Vagina (tissue), 2 donors: Measurements from ENCODE around the gene RHOT2.
A peak's percentile ranks its signal among the peaks of the same experiment; 100 is the strongest.

ENCODE experiments used
- POLR2AphosphoS5 ChIP-seq, 2 donors: sonication (generic); formaldehyde crosslinking; IDR thresholded peaks; one replicate each; pipeline ENCODE4 v1.9.0; 2017; ENCODE audit warnings: antibody characterized with exemption in 2 of 2, mild to moderate bottlenecking in 2 of 2, low read depth in 1 of 2; ENCODE audit not compliant: insufficient read depth in 1 of 2
- TF ChIP-seq, protein P1 (sequence below), 3 experiments: fragments of 450-650 bp in 2 of 3; fragments of 200-600 bp in 1 of 3; sonication (generic) in 1 of 3; IDR thresholded peaks; one replicate each; pipeline ENCODE4 v1.5.1; 2017 to 2019; ENCODE audit warnings: antibody characterized with exemption in 3 of 3, mild to moderate bottlenecking in 2 of 3, moderate library complexity in 2 of 3

DNA sequence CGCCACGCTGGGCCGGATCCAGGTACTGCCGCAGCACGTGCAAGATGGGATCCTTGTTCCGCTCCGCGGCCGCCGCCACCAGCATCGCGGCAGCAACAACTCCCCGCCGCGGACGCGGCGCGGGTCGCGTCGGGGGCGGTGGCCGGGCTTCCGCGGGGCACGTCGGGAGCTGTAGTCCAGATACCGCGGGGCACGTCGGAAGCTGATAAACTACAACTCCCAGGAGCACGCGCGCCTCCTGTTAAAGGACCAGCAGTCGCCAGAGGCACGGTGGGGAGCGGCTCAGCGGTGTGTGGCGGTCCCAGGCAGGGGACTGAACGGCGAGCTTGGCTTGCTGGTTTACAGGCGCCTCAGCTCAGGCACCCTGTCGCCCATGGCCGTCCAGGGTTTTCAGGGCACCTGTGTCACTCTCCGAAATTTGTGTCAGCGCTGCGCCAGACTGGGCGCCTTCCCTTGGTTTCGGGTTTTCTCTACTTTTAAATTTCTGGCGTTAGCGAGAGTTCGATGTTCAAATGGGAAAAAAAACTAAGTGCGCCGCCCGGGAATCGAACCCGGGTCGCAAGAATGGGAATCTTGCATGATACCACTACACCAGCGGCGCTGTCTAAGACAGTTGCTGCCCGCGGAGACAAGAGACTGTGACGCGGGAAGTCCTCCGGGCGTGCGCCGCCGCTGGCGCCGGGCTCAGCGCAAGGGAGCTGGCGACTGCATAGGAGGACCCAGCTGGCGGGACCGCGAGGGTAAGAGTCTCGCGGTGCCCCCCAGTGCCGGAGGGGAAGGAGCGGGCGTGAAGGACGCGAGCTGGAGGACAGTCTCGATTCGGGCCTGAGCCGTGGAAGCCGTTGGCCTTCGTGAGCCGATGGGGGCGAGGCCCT is 31.5 kb upstream of the RHOT2 start, which contains the start of gene METTL26:
- TF ChIP-seq, protein P1, sequence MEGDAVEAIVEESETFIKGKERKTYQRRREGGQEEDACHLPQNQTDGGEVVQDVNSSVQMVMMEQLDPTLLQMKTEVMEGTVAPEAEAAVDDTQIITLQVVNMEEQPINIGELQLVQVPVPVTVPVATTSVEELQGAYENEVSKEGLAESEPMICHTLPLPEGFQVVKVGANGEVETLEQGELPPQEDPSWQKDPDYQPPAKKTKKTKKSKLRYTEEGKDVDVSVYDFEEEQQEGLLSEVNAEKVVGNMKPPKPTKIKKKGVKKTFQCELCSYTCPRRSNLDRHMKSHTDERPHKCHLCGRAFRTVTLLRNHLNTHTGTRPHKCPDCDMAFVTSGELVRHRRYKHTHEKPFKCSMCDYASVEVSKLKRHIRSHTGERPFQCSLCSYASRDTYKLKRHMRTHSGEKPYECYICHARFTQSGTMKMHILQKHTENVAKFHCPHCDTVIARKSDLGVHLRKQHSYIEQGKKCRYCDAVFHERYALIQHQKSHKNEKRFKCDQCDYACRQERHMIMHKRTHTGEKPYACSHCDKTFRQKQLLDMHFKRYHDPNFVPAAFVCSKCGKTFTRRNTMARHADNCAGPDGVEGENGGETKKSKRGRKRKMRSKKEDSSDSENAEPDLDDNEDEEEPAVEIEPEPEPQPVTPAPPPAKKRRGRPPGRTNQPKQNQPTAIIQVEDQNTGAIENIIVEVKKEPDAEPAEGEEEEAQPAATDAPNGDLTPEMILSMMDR (IDR thresholded peaks at IDR 0.05) = peak in 1 of 3 experiments; percentile 10
- peak; percentile 64 to 90 for TF ChIP-seq POLR2AphosphoS5 (IDR thresholded peaks at IDR 0.05; ENCODE audit: insufficient read depth in 1 of 2, low read depth in 1 of 2)
